Medulla oblongata (tissue), 1 donor: ENCODE data around the gene RBMS1.
"Not testable (repeated sequence)": the region's sequence is repeated elsewhere in the genome, so short reads cannot be mapped to it uniquely, and the experiment has no call there.

Experiments
- DNase-seq: peaks from one replicate; pipeline ENCODE4 v3.0.0-alpha.2; 2015; ENCODE audit errors: extremely low spot score

RBMS1 gene

DNA sequence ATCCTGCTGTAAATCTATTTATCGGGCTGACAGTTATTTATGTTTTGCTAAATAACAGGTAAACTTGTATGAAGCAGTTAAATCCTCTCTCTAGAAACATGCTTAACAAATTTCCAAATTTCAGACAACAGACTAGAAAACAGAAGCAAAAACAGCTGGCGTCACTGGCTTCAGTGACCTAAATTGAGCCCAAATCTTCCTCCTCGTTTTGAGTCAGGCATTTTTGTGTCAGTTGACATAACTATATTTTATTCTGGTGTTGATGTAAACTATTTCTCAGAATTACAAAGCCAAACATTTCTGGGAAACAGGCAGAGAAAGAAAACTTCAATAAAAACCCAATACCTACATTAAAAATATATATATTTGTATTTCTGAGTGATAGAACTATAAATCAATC lies 21.7 kb downstream of the RBMS1 start:
- no peak for DNase-seq

DNA sequence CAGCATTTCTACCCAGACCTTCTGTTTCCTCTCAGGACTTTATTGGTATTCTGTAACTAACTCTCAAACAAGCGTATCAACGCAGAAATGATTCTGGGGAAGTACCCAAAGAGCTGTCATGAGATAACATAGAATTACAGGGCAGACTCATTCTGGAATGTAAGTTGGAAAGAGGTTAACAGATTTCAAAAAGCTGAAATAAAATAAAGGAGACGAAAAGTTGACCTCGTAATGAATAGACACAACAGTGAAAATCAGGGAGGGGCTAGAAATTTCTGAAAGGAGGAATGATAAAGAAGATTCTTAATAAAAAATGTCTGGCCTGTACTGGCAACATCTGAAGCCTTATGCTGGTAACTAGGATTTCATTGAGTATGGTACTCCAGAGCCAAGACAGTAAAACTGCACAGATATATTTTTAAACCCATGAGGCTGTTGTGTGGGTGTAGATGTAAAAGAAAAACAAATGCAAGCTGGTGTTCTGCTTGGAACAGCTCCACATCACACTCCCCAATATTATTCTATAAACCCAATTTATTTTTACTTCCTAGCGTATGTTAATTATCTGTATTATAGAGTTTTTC lies 23.9 kb downstream of the RBMS1 start:
- no peak for DNase-seq

DNA sequence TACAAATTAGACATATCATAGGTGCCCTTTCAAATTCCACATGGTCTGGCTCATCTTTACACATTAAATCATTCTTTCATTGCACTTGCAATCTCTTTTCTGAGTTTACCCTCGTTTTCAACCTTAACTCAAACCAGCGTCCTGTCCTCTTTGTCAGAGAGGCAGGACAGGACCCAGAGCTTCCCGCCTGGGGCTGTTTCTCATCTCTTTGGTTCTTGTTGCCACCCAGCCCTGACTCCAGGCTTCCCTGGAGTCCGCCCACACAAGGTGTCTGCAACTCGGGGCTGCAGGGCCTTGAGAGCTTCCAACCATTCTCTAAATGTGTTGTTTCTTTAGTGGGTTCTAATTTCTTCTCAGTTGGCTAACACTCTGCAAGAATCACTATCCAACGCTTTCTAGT lies 24.4 kb downstream of the RBMS1 start:
- DNase-seq = no peak

DNA sequence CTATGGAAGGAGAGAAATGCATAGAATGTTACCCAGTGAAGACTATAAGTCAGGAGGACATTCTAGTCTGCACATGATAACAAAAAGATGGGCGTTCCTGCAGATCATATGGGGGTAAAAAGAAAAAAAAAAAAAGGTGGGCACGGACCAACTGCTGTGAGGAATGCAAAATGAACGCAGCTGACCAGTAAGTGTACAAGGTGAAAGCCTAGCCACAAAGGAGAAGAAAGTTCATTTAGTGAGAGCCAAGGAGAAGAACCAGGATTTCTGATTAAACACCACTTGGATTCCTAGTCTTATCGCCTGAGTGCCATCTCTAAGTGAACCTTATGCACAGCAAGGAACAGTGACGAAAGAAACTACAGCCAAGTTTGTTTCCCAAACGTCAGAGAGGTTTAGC lies 26.5 kb downstream of the RBMS1 start:
- DNase-seq = no peak

DNA sequence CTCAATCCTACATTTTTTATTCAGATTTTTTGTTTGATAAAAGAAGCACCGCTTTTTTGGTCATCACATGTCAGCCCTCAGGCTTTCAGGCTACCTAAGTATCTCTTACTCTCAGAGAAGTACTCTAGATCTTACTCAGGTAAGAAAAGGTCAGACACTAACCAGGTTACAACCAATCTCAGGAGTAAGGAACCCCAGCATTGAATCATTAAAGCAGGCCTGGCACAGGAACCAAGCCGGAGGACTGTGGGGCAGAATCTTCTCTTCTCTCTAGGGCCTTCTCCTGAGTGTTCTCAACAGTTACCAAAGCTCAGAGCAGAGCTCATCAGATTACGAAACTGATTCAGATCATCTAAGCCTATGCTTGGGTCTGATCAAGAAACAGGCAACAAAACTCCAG lies 28.2 kb downstream of the RBMS1 start:
- no peak for DNase-seq

DNA sequence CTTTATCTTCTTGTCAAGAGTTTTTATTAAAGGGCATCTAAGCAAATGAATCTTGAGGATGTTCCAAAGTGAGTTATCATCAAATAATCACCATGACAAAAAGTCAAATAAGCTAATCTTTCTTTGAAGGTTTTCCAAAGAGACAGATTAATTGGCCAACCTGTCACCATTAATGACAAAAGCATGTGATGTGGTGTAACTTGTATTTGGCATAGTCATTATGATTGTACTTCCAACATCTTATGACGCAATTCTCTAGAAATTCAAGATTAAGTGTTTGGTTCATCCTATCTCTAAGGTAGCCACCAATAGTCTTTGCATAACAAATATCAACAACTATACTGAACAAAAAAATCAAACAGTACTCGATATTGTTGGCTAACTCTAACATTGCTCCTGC lies 28.6 kb downstream of the RBMS1 start:
- DNase-seq = no peak

DNA sequence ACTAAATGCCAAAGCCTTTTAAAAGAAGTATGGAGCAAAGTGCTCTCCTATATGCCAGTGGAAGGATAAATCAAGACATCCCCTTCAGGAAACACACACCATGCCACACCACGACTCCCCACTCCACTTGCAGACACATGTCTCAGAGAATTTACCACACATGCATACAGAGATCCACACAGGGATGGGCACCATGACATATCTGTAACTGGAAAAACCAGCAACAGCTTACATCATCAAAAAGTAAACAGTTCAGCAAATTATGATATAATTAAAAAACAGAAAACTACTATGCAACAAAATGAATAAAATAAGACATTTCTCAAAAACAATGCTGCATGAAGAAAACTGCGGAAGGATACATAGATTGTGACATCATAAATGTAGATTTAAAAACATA lies 29.6 kb downstream of the RBMS1 start:
- DNase-seq = no peak

DNA sequence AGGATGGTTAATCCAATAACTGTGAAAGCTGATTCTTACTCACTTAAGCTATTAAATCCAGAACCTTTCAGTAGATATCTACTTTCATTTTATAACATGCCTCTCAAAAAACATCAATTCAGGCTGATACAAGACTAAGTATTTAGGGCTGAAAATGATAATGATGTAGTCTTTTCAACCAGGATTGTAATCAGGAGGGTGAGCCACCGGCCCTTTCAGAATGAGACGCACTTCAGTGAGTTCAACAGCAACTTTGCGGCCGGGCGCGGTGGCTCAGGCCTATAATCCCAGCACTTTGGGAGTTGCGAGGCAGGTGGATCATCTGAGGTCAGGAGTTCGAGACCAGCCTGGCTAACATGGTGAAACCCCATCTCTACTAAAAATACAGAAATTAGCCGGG lies 30.4 kb downstream of the RBMS1 start:
- no peak for DNase-seq

DNA sequence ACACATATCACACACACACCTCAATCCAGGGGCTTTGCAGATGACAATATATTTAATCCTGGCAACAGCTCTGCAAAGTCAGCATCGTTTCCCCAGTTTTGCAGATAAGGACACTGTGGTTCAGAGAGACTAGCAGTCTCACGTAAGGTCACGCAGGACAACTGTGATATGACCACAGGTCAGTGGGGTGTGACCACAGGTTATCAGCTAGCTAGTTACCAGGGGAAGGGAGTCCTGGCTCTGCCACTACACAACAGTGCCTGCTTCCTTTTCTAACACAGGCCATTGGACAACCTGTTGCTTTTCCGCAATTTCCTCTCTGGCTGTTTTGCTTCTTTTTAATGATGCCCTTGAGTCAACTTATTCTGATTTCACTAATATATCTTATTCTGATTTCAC lies 33.3 kb downstream of the RBMS1 start:
- DNase-seq = no peak

DNA sequence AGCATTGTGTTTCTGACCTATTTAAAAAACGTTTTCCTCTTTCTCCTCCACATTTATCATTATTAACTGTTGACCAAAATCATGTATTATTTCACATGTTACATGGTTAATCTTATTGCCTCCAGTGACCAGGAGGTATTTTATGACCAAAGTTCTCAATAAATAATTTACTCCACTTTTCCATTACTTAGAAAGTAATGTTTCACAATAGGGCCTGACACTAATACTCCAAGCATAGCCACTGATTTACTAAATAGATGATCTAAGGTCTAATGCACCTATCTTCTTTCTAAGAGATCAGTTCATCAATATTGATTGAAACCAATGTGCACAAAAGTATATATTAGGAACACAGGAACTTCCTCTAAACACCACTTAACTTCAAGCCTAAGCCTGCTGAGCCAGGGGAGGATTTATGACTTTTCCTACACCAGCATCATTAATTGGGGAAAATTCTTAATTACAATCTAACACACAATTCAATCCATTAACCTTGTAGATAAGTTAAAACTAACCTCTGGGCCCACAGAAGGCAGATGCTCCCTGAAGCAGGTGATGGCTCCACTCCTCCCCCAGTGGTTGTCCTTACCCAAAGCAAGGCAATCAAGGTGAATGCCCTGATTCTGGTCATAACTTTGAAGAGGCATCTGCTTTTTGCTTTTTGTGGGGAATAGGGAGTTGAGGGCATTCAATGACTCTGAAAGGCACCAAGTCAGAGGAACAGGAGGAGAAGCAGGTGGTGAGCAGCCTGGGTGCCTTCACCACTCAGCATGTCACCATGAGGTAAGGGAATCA lies 33.9 kb downstream of the RBMS1 start:
- no peak for DNase-seq

DNA sequence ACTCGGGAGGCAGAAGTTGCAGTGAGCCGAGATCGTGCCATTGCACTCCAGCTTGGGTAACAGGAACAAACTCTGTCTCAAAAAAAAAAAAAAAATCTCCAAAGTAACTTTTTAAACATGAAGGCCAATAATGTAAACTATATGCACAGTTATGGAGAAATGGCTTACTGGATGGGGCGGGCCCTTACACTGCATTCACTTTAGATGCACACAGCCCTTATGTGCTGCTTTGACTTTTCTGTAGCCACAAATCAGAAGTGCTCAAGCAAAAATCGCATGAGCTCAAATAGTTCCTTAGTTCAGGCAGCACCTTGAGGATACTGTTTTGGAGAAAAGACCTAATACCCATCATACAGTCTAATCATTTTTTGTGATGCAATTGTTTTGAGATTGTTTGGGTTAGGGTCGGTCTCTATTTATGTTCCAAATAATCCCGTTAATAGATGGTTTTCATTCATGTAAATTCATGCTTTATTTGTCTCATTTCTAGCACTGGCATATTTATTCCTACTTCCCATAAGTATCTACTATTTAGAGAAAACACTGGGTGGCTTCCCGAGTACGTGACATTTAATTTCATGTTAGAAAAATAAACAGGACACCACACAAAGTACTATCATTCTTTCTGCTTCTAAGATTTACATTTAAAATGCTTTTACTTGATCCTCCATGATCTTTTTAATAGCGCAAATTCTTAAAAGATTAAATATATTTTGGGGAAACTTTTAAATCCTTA lies 34.7 kb downstream of the RBMS1 start:
- DNase-seq = no peak

DNA sequence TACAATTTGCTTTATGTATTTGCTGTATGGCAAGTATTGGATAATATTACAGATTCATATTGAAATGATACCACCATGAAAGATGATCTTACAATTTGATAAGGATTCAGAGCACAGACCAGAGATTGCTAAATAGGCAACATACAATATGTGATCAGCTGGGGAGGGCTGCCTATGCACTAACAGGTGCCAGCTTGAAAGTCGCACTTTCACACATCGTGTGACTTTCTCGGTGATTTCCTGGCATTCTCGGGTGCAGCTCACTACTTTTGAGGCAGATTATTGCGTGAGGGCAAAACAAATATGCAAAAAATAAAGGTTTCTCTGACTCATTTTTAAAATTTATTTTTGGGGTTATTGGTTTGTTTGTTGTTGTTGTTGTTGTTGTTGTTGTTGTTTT lies 36.0 kb downstream of the RBMS1 start:
- DNase-seq = no peak

DNA sequence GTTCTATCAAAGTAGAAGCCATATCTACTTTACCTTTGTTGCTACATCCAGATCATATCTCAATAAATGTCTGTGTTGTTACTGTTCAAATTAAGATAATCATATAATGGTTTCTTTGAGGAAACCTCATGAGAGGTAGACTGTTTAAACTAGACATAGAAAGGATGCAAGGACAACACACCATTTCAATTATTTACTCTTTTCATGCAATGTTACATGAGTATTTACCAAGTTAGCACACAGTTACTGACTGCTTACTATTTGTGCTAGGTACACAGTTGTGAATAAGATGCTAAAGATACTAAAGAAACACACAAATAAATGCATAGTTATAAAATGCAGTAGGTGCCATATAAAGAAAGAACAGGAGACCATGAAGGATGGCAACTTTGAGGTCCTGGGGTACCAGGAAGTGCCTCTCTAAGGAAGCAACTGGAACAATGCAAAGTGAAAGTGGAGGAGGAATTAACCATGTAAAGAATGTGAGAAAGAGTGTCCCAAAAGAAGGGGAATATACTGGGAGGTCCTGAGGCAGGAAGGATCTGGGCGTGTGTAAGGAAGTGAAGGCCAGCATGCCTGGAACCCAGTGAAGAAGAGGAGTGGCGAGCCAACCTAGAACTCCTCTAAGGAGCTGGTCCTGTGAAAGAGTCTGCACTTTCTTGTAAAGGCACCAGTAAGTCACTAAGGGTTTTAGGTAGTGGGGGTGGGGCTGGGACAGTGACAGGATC lies 39.4 kb downstream of the RBMS1 start:
- no peak for DNase-seq

DNA sequence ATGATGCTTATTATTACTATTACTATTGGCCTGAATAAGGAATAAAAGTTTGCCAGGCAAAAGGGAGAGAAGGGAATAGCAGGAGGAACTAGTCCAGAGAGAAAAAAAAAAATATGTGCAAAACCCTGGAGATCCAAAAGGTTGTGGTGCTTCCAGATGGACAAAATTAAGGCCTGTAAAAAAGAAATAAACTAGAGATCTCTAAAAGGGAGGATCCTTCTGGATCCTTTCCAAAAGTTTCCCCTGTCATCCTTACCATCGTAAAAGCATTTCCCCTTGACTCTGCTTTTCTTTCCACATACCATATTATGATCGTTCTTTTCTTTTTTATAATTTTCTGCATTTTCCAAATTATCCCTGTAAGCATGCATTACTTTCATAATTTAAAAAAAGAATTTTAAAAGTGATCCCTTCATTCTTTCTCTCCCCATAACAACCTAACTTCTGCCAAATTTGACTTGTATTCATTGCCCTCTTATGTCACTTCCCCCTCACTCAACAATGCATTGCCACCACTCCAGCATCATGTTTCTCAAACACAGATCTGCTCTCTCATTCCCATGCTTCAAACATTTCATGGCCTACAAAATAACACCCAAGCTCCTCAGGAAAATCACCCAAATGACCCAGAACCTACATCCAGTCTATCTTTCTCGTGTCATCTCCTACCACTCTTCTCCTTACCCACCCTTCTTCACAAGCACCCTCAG lies 40.3 kb downstream of the RBMS1 start:
- no peak for DNase-seq

DNA sequence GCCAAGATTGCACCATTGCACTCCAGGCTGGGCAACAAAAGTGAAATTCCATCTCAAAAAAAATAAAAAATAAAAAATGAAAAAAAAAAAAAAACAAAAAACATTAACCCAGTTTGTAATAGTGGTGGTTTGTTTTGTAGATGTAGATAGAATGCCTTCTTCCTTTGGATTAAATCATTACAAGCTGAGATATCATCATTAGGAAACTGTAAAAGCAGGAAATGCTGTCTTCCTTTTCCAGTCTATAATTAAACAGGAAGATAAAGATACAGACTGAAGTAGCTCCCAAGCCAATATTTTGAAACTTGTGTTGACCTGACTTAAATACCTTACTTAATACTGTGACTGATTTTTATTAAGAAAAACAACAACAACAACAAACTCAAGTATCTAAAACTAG lies 43.1 kb downstream of the RBMS1 start:
- no peak for DNase-seq

DNA sequence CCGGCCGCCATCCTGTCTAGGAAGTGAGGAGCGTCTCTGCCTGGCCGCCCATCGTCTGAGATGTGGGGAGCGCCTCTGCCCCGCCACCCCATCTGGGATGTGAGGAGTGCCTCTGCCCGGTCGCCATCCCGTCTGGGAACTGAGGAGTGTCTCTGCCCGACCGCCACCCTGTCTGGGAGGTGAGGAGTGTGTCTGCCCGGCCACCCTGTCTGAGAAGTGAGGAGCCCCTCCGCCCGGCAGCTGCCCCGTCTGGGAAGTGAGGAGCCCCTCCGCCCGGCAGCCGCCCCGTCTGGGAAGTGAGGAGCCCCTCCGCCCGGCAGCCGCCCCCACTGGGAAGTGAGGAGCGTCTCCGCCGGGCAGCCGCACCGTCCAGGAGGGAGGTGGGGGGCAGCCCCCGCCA lies 44.8 kb downstream of the RBMS1 start:
- DNase-seq = not testable (repeated sequence)

DNA sequence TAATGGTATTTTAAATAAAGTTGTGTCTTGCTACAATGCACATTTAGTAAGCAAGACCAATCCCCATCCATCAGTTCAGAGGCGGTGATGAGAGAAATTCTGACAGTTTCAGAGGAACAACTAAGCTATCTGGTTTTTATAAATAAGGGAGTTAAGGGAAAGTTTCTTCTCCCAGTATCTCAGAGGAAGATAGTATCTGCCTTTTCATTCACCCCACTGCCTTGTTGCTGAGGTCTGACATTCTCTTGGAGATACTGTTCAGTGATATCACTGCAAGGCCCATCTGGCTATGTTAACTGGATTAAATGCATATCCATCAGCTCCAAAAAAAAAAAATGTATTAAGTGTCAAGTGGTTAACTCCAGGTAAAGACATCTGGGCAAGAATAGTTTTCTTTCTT lies 47.9 kb downstream of the RBMS1 start:
- no peak for DNase-seq

DNA sequence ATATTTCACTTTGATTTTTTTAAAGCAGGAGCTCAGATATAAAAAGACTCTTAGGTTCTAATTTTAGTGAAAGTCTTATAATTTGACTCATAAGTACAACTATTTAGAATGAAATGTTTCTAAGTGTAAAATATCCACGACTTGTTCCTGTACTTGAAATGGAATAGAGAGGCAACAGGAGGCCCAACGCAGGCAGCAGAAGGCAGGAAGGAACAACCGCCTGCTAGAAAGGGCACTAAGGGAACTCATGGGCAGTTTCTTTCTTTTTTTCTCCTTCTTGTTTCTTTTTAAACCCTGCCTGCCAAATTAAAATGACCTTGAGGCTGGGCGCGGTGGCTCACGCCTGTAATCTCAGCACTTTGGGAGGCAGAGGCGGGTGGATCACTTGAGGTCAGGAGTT lies 51.0 kb downstream of the RBMS1 start:
- DNase-seq = no peak

DNA sequence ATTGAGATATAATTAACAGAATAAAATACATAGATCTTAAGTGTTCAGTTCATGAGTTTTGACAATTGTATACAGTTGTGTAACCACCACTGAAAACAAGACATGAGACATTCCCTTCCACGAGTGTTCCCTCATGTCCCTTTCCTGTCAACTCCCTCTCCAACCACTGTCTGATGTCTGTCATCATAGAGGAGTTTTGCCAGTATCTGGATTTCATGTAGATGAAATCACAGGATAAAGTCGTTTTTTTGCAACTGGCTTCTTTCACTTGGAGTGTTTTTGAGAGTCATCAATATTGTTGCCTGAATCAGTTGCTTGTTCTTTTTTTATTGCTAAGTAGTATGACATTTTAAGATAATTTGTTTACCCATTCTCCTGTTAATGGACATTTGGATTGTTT lies 52.7 kb downstream of the RBMS1 start:
- DNase-seq = no peak

DNA sequence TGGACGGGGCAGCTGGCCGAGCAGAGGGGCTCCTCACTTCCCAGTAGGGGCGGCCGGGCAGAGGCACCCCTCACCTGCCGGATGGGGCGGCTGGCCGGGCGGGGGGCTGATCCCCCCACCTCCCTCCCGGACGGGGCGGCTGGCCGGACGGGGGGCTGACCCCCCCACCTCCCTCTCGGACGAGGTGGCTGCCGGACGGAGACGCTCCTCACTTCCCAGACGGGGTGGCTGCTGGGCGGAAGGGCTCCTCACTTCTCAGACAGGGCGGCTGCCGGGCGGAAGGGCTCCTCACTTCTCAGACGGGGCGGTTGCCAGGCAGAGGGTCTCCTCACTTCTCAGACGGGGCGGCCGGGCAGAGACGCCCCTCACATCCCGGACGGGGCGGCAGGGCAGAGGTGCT lies 54.6 kb downstream of the RBMS1 start:
- not testable (repeated sequence) for DNase-seq

DNA sequence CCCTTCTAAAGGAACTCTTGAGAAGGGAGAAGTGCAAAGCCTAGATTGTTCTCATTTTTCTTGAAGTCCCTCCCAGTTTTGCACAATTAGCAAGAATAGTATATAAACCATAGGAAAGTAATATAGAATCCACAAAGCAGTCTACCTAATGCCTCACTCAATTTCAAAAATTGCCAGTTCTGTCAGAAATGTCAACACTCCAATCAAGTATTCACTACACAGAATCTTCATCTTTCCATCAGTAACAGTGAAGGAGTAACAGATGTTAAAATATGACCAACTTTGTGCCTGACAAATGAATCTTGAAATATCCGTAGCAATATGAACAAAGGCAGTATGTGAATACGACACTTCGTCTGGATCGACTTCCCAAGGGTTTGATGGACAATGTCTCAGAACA lies 56.3 kb downstream of the RBMS1 start:
- no peak for DNase-seq
